OCI-M2 (cell line): Measurements from ENCODE around the gene SLC36A2.
"Not testable (repeated sequence)": the region's sequence is repeated elsewhere in the genome, so short reads cannot be mapped to it uniquely, and the experiment has no call there.

Source experiments
- DNase-seq: peaks from one replicate; lab custom pipeline; 2025; ENCODE audit not compliant: unreplicated experiment; lab: John Stamatoyannopoulos, UW

Gene SLC36A2

GRCh38 chr5:151327585-151327984, 19.8 kb downstream of the SLC36A2 start:
- DNase-seq: no peak

- DNase-seq: no peak
Measured at GRCh38 chr5:151326266-151326665, 21.1 kb downstream of the SLC36A2 start.

- no peak for DNase-seq
Measured at GRCh38 chr5:151320481-151320880, 26.9 kb downstream of the SLC36A2 start.

- DNase-seq: no peak
Measured at GRCh38 chr5:151318850-151319732, 28.3 kb downstream of the SLC36A2 start.

- DNase-seq: no peak
Measured at GRCh38 chr5:151317871-151318270, 29.5 kb downstream of the SLC36A2 start.

- peak; percentile 13 for DNase-seq
Measured at GRCh38 chr5:151315998-151316597, 31.3 kb downstream of the SLC36A2 start.

GRCh38 chr5:151313357-151313756, 34.0 kb downstream of the SLC36A2 start:
- no peak for DNase-seq

- DNase-seq: no peak
Measured at GRCh38 chr5:151312756-151313324, 34.5 kb downstream of the SLC36A2 start.

- DNase-seq: no peak
Measured at GRCh38 chr5:151310932-151311331, 36.4 kb downstream of the SLC36A2 start.

- not testable (repeated sequence) for DNase-seq
Measured at GRCh38 chr5:151309821-151310220, 37.5 kb downstream of the SLC36A2 start.

- not testable (repeated sequence) for DNase-seq
Measured at GRCh38 chr5:151309266-151309665, 38.1 kb downstream of the SLC36A2 start.

GRCh38 chr5:151303666-151304065, 43.7 kb downstream of the SLC36A2 start, which contains the start of gene SLC36A3:
TSS of gene SLC36A3 (minus strand) at chr5:151303766. CDS start at chr5:151303354, 412 bp downstream.
- DNase-seq: no peak

GRCh38 chr5:151298063-151298855, 49.1 kb downstream of the SLC36A2 start:
- no peak for DNase-seq

GRCh38 chr5:151296974-151297373, 50.4 kb downstream of the SLC36A2 start:
- no peak for DNase-seq

- DNase-seq: no peak
Measured at GRCh38 chr5:151296478-151296830, 50.9 kb downstream of the SLC36A2 start.

- DNase-seq: no peak
Measured at GRCh38 chr5:151295791-151296477, 51.4 kb downstream of the SLC36A2 start.

GRCh38 chr5:151295138-151295537, 52.2 kb downstream of the SLC36A2 start:
- DNase-seq: no peak

- DNase-seq: no peak
Measured at GRCh38 chr5:151293624-151294023, 53.7 kb downstream of the SLC36A2 start.

- DNase-seq: no peak
Measured at GRCh38 chr5:151288180-151288579, 59.2 kb downstream of the SLC36A2 start.

- DNase-seq: no peak
Measured at GRCh38 chr5:151286246-151286645, 61.1 kb downstream of the SLC36A2 start.

GRCh38 chr5:151285683-151286082, 61.7 kb downstream of the SLC36A2 start:
- no peak for DNase-seq
